ENCODE measurements around the gene CCL22.
"Not testable (repeated sequence)": the region's sequence is repeated elsewhere in the genome, so short reads cannot be mapped to it uniquely, and the experiment has no call there.

Gene CCL22

DNA sequence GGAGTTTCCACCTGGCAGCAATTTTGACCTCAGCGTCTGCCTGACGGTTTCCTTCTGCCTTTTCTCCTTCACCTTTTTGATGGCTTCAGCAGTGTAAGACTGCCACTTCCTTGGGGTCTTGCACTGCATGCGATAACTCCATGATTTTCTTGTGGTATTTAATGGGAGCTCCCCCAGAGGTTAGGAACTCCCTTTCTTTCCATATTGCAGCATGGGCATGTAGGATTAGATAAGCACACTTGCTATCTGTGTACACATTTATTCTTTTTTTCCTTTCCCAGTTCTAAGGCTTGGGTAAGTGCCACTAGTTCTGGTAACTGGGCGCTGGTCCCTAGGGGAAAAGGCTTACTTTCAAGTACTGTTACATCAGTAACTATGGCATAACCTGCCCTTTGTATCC is 38.9 kb downstream of the CCL22 start:
- not testable (repeated sequence) for DNase-seq

DNA sequence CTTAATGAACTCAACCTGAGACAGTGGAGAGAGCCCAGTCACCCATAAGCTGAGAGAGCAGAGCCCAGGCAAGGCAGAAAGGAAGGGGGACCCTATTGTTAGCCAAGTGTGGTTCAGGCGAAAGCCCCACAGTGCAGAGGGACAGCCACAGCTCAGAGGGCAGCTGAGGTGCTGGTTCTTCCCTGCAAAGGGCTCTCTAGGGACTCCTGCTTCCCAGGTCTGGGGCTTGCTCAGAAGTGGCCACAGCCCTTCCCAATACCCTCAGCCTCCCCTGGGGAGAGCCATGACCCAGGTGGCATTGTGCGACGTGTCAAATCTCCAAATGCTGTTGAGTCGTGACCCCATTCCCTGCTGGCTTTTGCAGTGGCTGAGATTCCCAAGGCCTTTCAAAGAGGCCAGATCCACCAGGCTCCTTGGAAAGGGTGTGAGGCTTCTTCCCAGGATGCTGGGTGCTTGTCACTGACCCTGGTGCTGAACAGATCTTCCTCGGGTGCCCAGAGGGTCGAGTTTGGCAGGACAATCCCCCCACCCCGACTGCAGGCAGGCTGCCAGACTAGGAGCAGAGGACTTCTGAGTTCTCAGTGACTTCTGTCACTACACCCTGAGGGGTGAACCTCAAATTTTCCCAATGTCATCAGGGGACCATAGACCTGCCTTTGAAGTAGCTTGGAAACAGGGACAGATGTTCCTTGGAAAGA is 43.5 kb downstream of the CCL22 start:
- DNase-seq = no peak

DNA sequence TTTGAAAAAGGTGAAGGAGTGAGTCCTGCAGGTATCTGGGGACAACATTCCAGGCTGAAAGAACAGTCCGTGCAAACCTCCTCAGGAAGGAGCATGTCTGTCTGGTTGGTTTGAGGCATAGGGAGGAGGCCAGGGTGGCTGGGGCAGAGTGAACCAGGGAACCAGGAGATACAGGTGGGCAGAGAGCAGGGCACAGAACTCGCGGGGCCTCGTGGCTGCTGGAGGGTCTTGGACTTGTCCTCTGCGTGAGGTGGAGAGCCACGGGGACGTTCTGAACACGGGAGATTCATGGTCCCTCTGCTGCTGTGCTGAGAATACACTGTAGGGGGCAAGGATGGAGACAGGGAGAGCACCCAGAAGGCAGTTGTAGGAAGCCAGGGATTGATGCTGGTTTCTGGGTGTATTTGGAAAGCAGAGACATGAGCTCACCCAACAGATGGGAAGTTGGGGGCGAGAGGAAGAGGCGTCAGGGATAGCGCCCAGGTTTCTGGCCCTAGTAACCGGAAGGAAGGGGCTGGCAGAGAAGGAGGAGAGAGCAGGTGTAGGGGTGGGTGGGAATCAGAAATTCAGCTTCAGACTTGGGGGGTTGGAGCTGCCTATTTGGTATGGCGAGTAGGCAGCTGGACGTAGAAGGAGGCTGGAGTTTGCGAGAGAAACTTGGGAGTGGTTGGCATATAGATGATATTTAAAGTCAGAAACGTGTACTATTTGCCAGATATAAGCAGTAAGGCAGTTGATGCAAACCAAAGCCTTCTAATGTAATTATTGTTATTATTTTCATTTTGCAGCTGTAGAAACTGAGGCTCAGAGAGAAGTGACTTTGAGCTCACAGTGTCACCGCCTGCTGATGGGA is 45.6 kb downstream of the CCL22 start, which contains the start of gene CCL17:
Gene CCL17 (plus strand): TSS at position 803 of the 853 bp plus-strand sequence. CDS start 9,166 bp downstream, outside the sequence.
- no peak for DNase-seq

DNA sequence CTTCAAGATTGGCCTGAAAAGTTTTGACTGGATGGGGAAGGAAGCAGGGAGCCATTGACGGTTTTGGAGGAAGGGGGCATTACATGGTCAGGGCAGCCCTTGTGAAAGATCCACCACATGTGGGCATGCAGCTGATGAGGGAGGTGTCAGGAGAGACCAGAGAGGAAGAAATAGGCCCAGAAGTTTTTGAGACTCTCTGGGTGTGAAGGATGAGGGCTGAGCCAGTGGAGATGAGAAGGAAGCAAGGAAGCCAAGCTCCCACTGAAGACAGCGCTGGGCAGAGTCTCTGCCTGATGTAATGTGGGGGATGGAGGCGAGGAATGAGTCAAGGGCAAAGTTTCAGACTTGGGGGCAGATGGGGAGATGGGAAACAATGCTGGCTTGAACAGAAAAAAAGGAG is 46.5 kb downstream of the CCL22 start:
- DNase-seq = no peak

DNA sequence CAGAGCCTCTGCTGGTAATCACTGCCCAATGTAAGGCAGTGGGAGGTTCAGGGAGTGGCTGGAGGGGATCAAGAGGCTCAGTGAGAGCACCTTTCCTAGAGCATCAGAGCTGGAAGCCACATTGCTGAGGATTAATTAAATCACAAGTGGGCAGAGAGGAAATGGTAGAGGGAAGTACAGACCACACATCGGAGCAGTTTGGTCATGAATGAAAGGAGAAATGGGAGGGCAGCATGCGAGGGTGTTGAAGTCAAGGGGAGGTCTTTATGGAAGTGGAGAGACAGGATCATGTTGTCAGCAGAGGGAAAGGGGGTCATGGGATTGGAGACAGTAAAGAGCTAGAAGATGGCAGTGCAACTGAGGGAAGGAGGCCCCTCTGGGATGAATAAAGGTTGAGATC is 48.3 kb downstream of the CCL22 start:
- DNase-seq = no peak

DNA sequence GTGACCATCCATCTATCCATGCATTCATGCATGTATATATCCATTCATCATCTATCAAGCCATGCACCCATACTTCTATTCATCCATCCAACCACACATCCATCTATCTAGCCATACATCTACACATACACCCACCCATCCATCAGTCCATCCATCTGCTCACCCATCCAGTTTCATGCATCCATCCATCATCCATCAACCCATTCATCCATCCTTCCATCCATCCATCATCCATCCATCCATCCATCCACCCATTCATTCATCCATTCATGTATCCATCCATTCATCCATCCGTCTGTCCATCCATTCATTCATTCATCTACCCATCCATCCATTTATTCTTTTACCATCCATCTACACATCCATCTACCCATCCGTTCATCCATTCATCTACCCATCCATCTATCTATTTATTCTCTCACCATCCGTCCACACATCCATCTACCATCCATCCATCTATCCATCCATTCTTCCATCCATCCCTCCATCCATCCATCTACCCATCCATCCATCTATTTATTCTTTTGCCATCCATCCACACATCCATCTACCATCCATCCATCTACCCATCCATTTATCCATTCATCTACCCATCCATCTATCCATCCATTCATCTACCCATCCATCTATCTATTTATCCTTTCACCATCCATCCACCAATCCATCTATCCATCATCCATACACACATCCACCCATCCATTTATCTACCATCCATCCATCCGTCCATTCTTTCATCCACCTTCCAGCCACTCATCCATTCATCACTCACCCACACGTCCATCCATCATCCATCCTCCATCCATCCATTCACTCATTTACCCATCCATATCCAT is 49.2 kb downstream of the CCL22 start:
- no peak for DNase-seq

DNA sequence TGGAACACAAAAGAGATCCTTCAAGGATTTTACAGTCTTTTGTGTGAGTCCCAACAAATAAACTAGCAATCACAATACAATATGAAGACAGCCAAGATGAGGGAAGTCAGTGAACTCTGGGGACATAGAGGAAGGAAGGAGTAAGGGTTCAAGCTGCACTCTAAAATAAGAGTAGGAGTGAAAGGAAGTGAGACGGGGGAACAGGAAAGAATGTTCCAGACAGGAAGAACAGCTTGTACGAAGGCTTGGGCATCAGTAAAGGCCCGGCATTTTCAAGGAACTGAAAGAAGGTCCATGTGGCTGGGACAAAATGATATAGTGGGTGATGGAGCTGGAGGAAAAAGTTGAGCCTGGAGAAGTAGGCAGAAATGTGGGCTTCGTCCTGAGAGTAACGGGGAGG is 50.5 kb downstream of the CCL22 start:
- no peak for DNase-seq

DNA sequence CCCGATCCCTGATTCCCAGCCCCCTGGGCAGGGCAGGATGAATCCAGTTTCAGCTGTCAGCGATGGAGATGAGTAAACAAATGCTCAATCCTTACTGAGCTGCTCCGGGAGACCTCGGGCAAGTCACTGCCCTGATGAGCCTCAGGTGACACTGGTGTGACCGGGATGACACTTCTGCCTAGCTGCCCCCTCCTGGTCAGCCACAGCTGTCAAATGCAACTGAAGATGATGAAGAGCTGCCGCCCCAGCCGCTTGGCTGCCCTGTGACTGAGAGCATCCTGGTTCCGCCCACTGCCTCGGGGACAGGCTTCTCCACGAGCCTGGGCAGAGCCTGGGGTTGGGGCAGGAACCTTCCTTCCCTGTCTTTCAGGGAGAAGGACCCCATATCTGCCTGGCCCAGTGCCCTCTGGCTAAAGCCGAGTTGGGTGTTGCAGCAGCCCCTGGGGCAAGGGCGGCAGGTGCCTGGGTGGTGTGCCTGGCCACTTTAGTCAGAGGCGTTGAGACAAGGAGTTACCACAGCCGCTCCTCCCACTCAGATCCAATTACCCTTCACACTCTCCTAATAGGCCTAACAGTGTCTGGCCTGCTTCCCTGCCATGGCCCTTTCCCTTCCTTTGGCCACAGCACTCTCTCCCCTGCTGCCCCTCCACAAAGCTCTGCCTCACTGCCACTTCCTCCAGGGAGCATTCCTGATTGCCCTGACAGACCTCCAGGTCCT is 51.4 kb downstream of the CCL22 start:
- no peak for DNase-seq

DNA sequence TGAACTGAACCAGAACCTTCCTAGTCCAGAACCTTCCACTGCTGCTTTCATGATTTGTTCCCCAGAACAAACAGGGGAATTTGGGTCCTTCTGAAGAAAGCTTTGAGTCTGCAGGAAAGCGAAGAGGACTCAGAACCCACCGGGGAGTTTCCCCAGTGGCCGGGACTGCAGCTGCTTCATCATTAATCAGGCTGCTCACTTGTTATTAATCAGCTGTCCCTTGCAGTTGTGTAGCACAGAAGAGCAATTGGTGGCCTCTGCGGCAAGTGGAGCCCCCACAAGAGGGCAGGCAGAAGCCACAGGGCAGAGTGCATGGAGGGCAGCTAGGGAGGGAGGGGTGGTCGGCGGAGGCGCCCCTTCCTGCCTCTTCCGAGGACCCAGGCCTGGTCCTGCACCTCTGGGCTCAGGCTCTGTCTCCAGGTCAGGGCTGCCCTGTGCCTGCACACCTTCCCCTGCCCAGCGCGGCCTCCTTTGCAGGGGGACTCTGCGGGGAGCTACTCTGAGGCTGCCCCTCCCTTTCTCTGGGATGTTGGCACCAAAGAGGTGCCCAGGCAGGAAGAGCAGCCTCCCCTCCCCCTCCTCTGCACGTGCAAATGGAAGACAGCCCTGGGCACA is 52.9 kb downstream of the CCL22 start:
- DNase-seq = no peak

DNA sequence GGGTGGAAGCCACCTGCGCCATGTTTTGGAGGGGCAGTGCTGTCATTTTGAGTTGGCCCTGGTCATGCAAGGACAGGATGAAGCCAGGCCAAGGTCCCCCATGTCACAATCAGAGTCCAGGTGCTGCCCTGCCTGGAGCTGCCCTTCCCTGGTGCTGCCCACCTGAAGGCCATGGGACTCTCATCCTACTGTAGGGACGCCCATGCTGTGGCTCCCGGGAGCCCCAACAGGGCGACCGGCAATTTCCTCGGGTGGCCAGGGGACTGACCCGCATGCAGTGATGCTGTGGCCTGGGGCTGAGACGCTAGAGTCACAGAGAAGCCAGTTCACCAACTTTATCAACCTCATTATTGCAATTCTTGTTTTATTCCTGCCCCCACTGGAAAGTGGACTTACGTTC is 54.0 kb downstream of the CCL22 start:
- no peak for DNase-seq

DNA sequence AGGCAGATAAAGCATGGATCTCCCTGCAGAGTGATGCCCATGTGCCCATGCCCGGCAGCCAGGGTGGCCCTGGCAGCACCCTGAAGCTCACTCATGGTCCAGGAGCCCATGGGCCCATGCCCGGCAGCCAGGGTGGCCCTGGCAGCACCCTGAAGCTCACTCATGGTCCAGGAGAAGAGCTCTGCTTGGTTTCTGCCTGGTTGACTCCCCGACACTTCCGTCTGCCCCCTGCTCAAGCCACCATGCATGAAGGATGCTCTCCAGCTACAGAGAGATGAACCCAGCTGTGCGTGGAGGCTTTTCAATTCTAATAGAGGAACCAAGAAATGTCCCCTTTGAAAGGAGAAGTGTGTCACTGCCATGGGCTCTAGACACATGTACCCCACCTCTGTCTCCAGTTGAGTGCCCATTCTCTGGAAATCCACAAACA is 54.7 kb downstream of the CCL22 start:
- no peak for DNase-seq

DNA sequence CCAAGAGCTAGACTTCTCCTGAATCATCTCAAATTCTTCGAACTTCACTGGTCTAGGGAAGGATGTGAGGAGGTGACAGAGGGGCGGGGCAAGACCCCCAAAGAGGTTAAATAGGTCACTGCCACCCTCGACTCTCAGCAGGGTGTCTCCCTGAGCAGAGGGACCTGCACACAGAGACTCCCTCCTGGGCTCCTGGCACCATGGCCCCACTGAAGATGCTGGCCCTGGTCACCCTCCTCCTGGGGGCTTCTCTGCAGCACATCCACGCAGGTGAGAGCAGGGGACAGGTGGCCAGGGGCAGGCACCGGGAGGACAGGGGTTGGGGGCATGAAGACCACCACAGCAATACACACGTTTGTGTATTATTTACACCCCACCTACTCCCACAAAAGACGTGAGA is 55.1 kb downstream of the CCL22 start:
- DNase-seq = no peak

All from NCI-H2227 treated with DMSO at 0.1 percent for 48 hours (cell line).